Measurements from ENCODE around the gene BLM. TPM values are rescaled to one million over a fixed set of nuclear protein-coding genes. Genes with fewer than 3 reads are reported as not detected.
A peak's percentile ranks its signal among the peaks of the same experiment; 100 is the strongest.

BLM gene
- total and polyA plus RNA-seq, 12 donors: 3.5 to 35.0 (median 7.9) TPM

DNA sequence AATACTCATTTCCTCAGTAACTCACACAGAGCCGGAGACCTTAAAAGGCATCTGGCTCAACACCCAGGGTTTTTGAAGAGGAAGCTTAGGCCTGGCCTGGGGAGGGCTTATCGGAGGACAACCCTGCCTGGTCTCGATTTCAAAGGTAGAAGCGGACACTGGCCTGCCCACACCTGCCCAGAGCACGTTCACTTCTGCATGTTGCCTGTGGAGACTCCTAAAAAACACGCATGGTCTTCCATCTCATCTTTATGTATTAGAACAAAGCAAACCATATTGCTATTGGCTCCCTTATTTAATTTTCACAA is 95.8 kb downstream of the BLM start:
- intact Hi-C loops (cut with DNase I): loop anchor here in 1 of 10 donors (5.0 kb wide), 1 partner anchor 54 kb away; the partner anchor contains the start of gene FURIN

DNA sequence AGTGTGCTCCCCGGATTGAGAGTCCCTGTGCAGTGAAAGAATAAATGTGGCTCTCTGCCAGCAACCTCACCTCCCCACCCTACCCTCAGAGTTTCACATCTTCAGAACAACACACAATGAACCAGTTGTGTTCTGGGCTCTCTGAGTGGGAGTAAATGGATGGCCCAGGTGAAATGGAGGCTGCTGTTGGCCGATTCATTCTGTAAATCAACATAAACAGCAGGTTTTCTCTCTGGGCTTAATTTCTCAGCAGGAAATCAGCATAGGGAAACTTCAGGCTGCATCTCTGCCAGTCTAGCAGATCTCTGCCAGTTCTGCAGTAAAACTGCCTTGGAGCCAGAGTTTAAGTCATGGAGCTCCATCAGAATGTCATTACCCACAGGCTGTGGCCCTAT is 96.6 kb downstream of the BLM start:
- DNase-seq (no peak), ATAC-seq (no peak)
- H3K36me3 ChIP-seq: peaks cover 0 to 20% (median 0%) of the 10 kb centered on the region in 9 donors
- no peaks in the 10 kb centered on the region for H3K9me3 ChIP-seq
- 81 to 85% methylated on average over 2 of the region's 2 CpGs for WGBS, 2 donors
- no peak overlapping the region for H3K4me3 ChIP-seq
- intact Hi-C loops (cut with DNase I): loop anchor here in 1 of 10 donors (5.0 kb wide), 1 partner anchor 54 kb away; the partner anchor contains the start of gene FURIN
- TF ChIP-seq, protein P1, sequence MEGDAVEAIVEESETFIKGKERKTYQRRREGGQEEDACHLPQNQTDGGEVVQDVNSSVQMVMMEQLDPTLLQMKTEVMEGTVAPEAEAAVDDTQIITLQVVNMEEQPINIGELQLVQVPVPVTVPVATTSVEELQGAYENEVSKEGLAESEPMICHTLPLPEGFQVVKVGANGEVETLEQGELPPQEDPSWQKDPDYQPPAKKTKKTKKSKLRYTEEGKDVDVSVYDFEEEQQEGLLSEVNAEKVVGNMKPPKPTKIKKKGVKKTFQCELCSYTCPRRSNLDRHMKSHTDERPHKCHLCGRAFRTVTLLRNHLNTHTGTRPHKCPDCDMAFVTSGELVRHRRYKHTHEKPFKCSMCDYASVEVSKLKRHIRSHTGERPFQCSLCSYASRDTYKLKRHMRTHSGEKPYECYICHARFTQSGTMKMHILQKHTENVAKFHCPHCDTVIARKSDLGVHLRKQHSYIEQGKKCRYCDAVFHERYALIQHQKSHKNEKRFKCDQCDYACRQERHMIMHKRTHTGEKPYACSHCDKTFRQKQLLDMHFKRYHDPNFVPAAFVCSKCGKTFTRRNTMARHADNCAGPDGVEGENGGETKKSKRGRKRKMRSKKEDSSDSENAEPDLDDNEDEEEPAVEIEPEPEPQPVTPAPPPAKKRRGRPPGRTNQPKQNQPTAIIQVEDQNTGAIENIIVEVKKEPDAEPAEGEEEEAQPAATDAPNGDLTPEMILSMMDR (IDR thresholded peaks at IDR 0.05): no peak
- peaks cover 0 to 50% (median 7%) of the 10 kb centered on the region in 9 donors for H3K4me1 ChIP-seq
- H3K27me3 ChIP-seq: no peaks in the 10 kb centered on the region
- H3K27ac ChIP-seq: peak overlapping the region in 1 of 10 donors; percentile 77

More for the DNA sequence above, 95.8 kb downstream of the BLM start:
- DNase-seq: no peak
- Histone ChIP-seq H3K36me3 (peaks cover 0 to 20% (median 0%) of the 10 kb centered on the region in 9 donors), H3K9me3 (no peaks in the 10 kb centered on the region), H3K4me1 (peaks cover 0 to 48% (median 0%) of the 10 kb centered on the region in 9 donors), H3K27ac (peak overlapping the region in 1 of 10 donors; percentile 77), H3K27me3 (no peaks in the 10 kb centered on the region), H3K4me3 (no peak overlapping the region)
- TF ChIP-seq, protein P1 (IDR thresholded peaks at IDR 0.05): no peak
- 90 to 95% methylated on average over 6 of the region's 6 CpGs for WGBS, 2 donors
- no peak for ATAC-seq

DNA sequence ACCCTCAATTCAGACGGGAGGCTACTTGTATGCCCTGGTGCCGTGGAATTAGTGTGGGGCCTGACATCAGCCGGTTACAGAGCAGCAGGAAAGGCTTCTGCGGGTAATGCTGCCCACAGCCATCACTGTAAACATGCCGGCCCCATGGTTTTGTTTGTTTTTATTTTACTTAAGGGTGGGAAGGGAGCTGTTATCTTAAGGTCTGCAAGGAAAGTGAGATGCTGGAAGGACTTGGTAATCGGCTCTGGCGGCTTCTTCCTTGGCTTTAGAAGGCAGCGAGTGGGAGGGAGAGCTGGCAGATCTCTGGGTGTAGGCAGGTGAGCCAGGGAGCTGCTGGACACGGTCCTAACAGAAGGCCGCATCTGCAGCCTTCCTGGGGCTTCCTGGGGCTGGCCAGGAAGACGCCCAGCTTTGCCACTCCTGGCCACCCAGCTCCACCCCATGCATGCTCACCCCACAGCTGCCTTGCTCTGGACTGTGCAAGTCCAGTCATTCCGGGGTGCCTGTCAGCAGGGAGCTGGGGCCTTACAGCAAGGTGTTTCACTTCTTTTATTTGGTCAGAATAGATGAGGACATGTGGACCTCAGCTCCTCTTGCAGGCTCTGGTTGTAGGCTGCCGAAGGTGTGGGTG is 97.2 kb downstream of the BLM start:
- intact Hi-C loops (cut with DNase I): loop anchor here in 1 of 10 donors (5.0 kb wide), 1 partner anchor 53 kb away; the partner anchor contains the start of gene FURIN
- H3K9me3 ChIP-seq: no peaks in the 10 kb centered on the region
- no peaks in the 10 kb centered on the region for H3K27me3 ChIP-seq
- DNase-seq (no peak), ATAC-seq (no peak)
- H3K27ac ChIP-seq: peak overlapping the region in 1 of 10 donors; percentile 77
- H3K36me3 ChIP-seq: peaks cover 0 to 17% (median 0%) of the 10 kb centered on the region in 9 donors
- no peak overlapping the region for H3K4me3 ChIP-seq
- 79 to 85% methylated on average over 13 of the region's 13 CpGs for WGBS, 2 donors
- TF ChIP-seq, protein P1 (IDR thresholded peaks at IDR 0.05): no peak
- H3K4me1 ChIP-seq: peaks cover 0 to 47% (median 11%) of the 10 kb centered on the region in 9 donors

DNA sequence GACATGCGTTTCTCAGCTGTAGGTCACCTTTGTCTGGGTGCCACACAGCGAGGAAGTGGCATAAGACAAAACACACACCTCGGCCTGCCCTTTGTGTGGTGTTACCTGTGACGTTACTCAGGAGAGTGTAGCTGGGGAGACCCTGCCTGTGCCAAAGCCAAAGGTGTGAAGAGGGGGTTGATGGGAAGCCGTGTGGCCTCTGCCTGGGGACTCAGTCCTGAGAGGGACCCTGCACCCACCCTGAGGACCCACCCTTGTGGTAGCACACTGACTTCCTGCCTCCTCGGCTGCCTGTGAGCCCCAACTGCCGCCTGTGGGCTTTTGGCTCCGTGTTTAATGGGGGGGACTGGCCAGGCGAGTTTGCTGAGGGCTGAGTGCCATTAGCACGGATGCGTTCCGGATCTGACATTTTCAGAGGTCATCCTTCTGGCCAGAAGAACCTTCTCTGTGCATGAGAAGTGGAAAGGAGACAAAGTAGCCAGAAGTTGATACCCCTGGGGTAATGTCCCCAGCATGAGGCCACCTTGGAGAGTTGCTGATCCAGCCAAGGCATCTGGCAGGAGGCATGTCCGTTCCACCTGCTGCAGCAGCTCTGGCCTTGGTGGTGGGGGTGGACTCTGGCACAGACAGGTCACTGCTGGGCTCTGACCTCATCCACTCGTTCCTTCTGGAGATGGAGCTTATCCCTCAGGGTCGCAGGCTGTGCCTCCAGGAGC is 99.4 kb downstream of the BLM start:
- H3K27me3 ChIP-seq: no peaks in the 10 kb centered on the region
- no peaks in the 10 kb centered on the region for H3K9me3 ChIP-seq
- peaks cover 0 to 6% (median 0%) of the 10 kb centered on the region in 9 donors for H3K36me3 ChIP-seq
- TF ChIP-seq, protein P1 (IDR thresholded peaks at IDR 0.05): no peak
- DNase-seq (no peak), ATAC-seq (no peak)
- peaks cover 0 to 53% (median 17%) of the 10 kb centered on the region in 9 donors for H3K4me1 ChIP-seq
- WGBS, 2 donors: 91 to 92% methylated on average over 15 of the region's 15 CpGs
- intact Hi-C loops (cut with DNase I): no loop called here
- no peak overlapping the region for H3K27ac ChIP-seq
- no peak overlapping the region for H3K4me3 ChIP-seq

Data from heart right ventricle (tissue), 16 donors.